ENCODE results near the gene ELAPOR2.

ELAPOR2 gene

GRCh38 chr7:87092568-87093091 lies 33.2 kb upstream of the ELAPOR2 start:
- TF ChIP-seq CTCF (IDR thresholded peaks at IDR 0.05) = no peak
- Histone ChIP-seq H3K27ac (no peak overlapping the region), H3K4me3 (no peak overlapping the region)
- no peak for DNase-seq (ENCODE audit: low spot score)

GRCh38 chr7:87091487-87092066 lies 32.1 kb upstream of the ELAPOR2 start:
- no peak for DNase-seq (ENCODE audit: low spot score)
- H3K4me3 ChIP-seq = no peak overlapping the region
- no peak for TF ChIP-seq CTCF (IDR thresholded peaks at IDR 0.05)
- H3K27ac ChIP-seq = no peak overlapping the region

- Histone ChIP-seq H3K4me3 (no peak overlapping the region), H3K27ac (no peak overlapping the region)
- no peak for DNase-seq (ENCODE audit: low spot score)
- TF ChIP-seq CTCF (IDR thresholded peaks at IDR 0.05) = no peak
These were observed 24.5 kb upstream of the ELAPOR2 start for GRCh38 chr7:87083865-87084519.

- Histone ChIP-seq H3K4me3 (no peak overlapping the region), H3K27ac (no peak overlapping the region)
- DNase-seq (ENCODE audit: low spot score) = no peak
- no peak for TF ChIP-seq CTCF (IDR thresholded peaks at IDR 0.05)
These were observed 23.2 kb upstream of the ELAPOR2 start for GRCh38 chr7:87082675-87083074.

GRCh38 chr7:87075671-87076404 lies 16.4 kb upstream of the ELAPOR2 start:
- no peak for TF ChIP-seq CTCF (IDR thresholded peaks at IDR 0.05)
- no peak overlapping the region for H3K4me3 ChIP-seq
- no peak for DNase-seq (ENCODE audit: low spot score)
- H3K27ac ChIP-seq = no peak overlapping the region

GRCh38 chr7:87067788-87068187 lies 8.3 kb upstream of the ELAPOR2 start:
- TF ChIP-seq CTCF (IDR thresholded peaks at IDR 0.05) = no peak
- DNase-seq (ENCODE audit: low spot score) = no peak
- no peak overlapping the region for H3K4me3 ChIP-seq
- no peak overlapping the region for H3K27ac ChIP-seq

GRCh38 chr7:87060288-87060537 lies 759 bp upstream of the ELAPOR2 start:
- H3K4me3 ChIP-seq = peak overlapping the region; percentile 75
- no peak overlapping the region for H3K27ac ChIP-seq
- no peak for TF ChIP-seq CTCF (IDR thresholded peaks at IDR 0.05)
- DNase-seq (ENCODE audit: low spot score) = no peak
